Measurements from ENCODE around the gene FBXW10. TPM values are rescaled to one million over a fixed set of nuclear protein-coding genes. Genes with fewer than 3 reads are reported as not detected.

Gene FBXW10, protein sequence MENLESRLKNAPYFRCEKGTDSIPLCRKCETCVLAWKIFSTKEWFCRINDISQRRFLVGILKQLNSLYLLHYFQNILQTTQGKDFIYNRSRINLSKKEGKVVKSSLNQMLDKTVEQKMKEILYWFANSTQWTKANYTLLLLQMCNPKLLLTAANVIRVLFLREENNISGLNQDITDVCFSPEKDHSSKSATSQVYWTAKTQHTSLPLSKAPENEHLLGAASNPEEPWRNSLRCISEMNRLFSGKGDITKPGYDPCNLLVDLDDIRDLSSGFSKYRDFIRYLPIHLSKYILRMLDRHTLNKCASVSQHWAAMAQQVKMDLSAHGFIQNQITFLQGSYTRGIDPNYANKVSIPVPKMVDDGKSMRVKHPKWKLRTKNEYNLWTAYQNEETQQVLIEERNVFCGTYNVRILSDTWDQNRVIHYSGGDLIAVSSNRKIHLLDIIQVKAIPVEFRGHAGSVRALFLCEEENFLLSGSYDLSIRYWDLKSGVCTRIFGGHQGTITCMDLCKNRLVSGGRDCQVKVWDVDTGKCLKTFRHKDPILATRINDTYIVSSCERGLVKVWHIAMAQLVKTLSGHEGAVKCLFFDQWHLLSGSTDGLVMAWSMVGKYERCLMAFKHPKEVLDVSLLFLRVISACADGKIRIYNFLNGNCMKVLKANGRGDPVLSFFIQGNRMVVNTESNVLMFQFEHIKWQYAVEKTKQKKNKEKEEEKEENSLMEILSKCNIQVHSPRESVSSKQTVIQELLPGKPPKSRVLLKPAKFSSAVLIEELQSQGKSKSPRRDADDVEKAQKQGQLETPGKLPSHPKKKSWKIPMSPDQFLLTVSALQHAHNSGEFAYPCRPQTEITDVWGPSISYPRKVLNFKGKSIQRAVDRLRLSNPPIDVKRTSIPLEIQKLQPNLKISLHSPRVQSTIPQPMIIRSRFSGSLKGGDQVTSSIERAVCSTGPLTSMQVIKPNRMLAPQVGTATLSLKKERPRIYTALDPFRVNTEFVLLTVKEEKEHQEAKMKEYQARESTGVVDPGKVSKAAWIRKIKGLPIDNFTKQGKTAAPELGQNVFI
- total RNA-seq (2022; extraction: Qiagen RNA extraction; ENCODE audit: low read depth): 0.69 to 1.8 TPM (median 1.1 TPM) in 5 replicates

DNA sequence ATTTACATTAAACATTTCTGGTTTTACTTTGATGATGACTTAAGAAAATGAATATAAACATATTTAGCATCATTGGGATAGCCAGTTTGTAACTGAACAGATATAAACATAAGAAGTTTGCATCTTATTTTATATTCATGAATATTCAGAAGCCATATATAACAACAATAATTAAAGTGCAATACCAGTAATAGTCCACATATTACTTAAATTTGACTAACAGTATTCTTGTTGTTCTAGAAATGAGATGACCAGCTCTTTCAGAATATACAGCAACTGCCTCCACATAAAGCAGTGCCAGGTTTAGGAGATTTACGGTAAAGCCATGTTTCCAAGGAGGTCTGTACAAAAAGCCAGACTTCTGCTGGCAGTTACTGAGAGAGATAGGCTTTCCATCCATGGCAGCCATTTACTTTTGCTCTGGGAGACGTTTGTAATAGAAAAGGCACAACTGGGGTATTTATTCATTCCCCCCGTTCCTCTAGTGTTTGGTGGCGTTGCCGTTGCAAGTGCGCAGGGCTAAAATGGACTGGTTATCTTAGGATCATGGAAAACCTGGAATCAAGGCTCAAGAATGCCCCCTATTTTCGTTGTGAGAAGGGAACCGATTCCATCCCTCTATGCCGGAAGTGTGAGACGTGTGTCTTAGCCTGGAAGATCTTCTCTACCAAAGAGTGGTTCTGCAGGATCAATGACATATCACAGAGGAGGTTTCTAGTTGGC, at the start of gene FBXW10:
Gene FBXW10 (plus strand): TSS at position 356 of the 723 bp plus-strand sequence. CDS start 191 bp downstream, at position 547.

GRCh38 chr17:18780991-18781718, 37.3 kb downstream of the FBXW10 start, which contains the start of gene TVP23B:
TSS of gene TVP23B (plus strand) at chr17:18781183. CDS start at chr17:18781294, 111 bp downstream.

Other genes with a start within 250 kb of the FBXW10 start
- gene TBC1D28, start 99.7 kb upstream of the FBXW10 start, total RNA-seq (2022; extraction: Qiagen RNA extraction; ENCODE audit: low read depth): not detected in 5 replicates
- 3.7 to 5.4 TPM (median 5.1 TPM) in 5 replicates for gene FOXO3B, start 61.7 kb upstream of the FBXW10 start, total RNA-seq (2022; extraction: Qiagen RNA extraction; ENCODE audit: low read depth)
- 56.6 to 86.2 TPM (median 72.2 TPM) in 5 replicates for gene TVP23B, start 37.1 kb downstream of the FBXW10 start, total RNA-seq (2022; extraction: Qiagen RNA extraction; ENCODE audit: low read depth)
- gene PRPSAP2, start 114.1 kb downstream of the FBXW10 start, total RNA-seq (2022; extraction: Qiagen RNA extraction; ENCODE audit: low read depth): 36.9 to 46.3 TPM (median 45.2 TPM) in 5 replicates
- gene SLC5A10, start 208.1 kb downstream of the FBXW10 start, total RNA-seq (2022; extraction: Qiagen RNA extraction; ENCODE audit: low read depth): 0.08 to 0.31 TPM (median 0.21 TPM) in 5 replicates

All from A549 treated with RU486 at 1 μM for 4 hours (cell line).